ENCODE measurements around the gene RFLNA.
"Not testable (repeated sequence)": the region's sequence is repeated elsewhere in the genome, so short reads cannot be mapped to it uniquely, and the experiment has no call there.

RFLNA gene

GRCh38 chr12:124281309-124281708 lies 13.6 kb upstream of the RFLNA start:
- in situ Hi-C loops (cut with HindIII; ENCODE audit: low sequenced_read_pairs): no loop called here

GRCh38 chr12:124282287-124282686 lies 12.6 kb upstream of the RFLNA start:
- in situ Hi-C loops (cut with HindIII; ENCODE audit: low sequenced_read_pairs): no loop called here

- in situ Hi-C loops (cut with HindIII; ENCODE audit: low sequenced_read_pairs): no loop called here
Measured at GRCh38 chr12:124283326-124283725, 11.6 kb upstream of the RFLNA start.

- in situ Hi-C loops (cut with HindIII; ENCODE audit: low sequenced_read_pairs): no loop called here
Measured at GRCh38 chr12:124284368-124284767, 10.5 kb upstream of the RFLNA start.

- in situ Hi-C loops (cut with HindIII; ENCODE audit: low sequenced_read_pairs): no loop called here
Measured at GRCh38 chr12:124286414-124286813, 8.5 kb upstream of the RFLNA start.

GRCh38 chr12:124286971-124287370 lies 7.9 kb upstream of the RFLNA start:
- in situ Hi-C loops (cut with HindIII; ENCODE audit: low sequenced_read_pairs): no loop called here

GRCh38 chr12:124289634-124290600 lies 5.0 kb upstream of the RFLNA start:
- in situ Hi-C loops (cut with HindIII; ENCODE audit: low sequenced_read_pairs): no loop called here

- in situ Hi-C loops (cut with HindIII; ENCODE audit: low sequenced_read_pairs): no loop called here
Measured at GRCh38 chr12:124292385-124292784, 2.5 kb upstream of the RFLNA start.

- in situ Hi-C loops (cut with HindIII; ENCODE audit: low sequenced_read_pairs): no loop called here
Measured at GRCh38 chr12:124293286-124294003, 1.4 kb upstream of the RFLNA start.

- in situ Hi-C loops (cut with HindIII; ENCODE audit: low sequenced_read_pairs): no loop called here
Measured at GRCh38 chr12:124295431-124296058, 652 bp downstream of the RFLNA start.

GRCh38 chr12:124296295-124296915 lies 1.5 kb downstream of the RFLNA start:
- in situ Hi-C loops (cut with HindIII; ENCODE audit: low sequenced_read_pairs): no loop called here

- in situ Hi-C loops (cut with HindIII; ENCODE audit: low sequenced_read_pairs): no loop called here
Measured at GRCh38 chr12:124296916-124297351, 2.0 kb downstream of the RFLNA start.

- in situ Hi-C loops (cut with HindIII; ENCODE audit: low sequenced_read_pairs): no loop called here
Measured at GRCh38 chr12:124297389-124297788, 2.5 kb downstream of the RFLNA start.

GRCh38 chr12:124297856-124298255 lies 3.0 kb downstream of the RFLNA start:
- in situ Hi-C loops (cut with HindIII; ENCODE audit: low sequenced_read_pairs): no loop called here

GRCh38 chr12:124298685-124299410 lies 4.0 kb downstream of the RFLNA start:
- in situ Hi-C loops (cut with HindIII; ENCODE audit: low sequenced_read_pairs): no loop called here

- in situ Hi-C loops (cut with HindIII; ENCODE audit: low sequenced_read_pairs): no loop called here
Measured at GRCh38 chr12:124299628-124300388, 4.9 kb downstream of the RFLNA start.

GRCh38 chr12:124300657-124301056 lies 5.8 kb downstream of the RFLNA start:
- in situ Hi-C loops (cut with HindIII; ENCODE audit: low sequenced_read_pairs): not testable (repeated sequence)

GRCh38 chr12:124301084-124301654 lies 6.3 kb downstream of the RFLNA start:
- in situ Hi-C loops (cut with HindIII; ENCODE audit: low sequenced_read_pairs): no loop called here

GRCh38 chr12:124302241-124302806 lies 7.4 kb downstream of the RFLNA start:
- in situ Hi-C loops (cut with HindIII; ENCODE audit: low sequenced_read_pairs): no loop called here

All from DLD1 (cell line).